HCT116 (cell line): ENCODE results near the gene HDGFL1.

ENCODE experiments used
- CTCF ChIP-seq, 3 experiments: fragments of 200-600 bp in 1 of 3; sonication (generic) in 1 of 3; IDR thresholded peaks in 2 of 3; conservative IDR thresholded peaks in 1 of 3; 2 replicates each; pipeline ENCODE4 v1.5.1; 2012 to 2017; ENCODE audit warnings: low read depth in 2 of 3, low read length in 2 of 3, antibody characterized with exemption in 1 of 3, borderline replicate concordance in 1 of 3, control low read depth in 1 of 3, mild to moderate bottlenecking in 1 of 3, mixed read lengths in 1 of 3, mixed run types in 1 of 3, moderate library complexity in 1 of 3; ENCODE audit not compliant: insufficient read depth in 1 of 3
- REST ChIP-seq: IDR thresholded peaks from 2 replicates; pipeline ENCODE4 v1.6.1; 2012; ENCODE audit warnings: low read depth

GRCh38 chr6:22583927-22584326, 14.6 kb downstream of the HDGFL1 start:
- TF ChIP-seq REST (no peak), CTCF (IDR thresholded peaks at IDR 0.05 in 2 of 3, conservative IDR thresholded peaks at IDR 0.05 in 1 of 3; ENCODE audit: borderline replicate concordance in 1 of 3, insufficient read depth in 1 of 3, low read depth in 2 of 3, low read length in 2 of 3) (no peak)
